T-helper 2 cell treated with Interferon-gamma antibody and Interleukin-4, amounts not matched to agents 100 ng/mL and 5 ng/mL, for 36 hours (primary cell): Measurements from ENCODE around the gene CPLX1. TPM values are rescaled to one million over a fixed set of nuclear protein-coding genes. Genes with fewer than 3 reads are reported as not detected.
"Not testable (repeated sequence)": the region's sequence is repeated elsewhere in the genome, so short reads cannot be mapped to it uniquely, and the experiment has no call there.

ENCODE experiments used
- intact Hi-C: fragments of 100-400 bp; cut with micrococcal nuclease; formaldehyde crosslinking; loops from one replicate; pipeline ENCODE4 v1.15.1; 2023
- total RNA-seq: library from RNA; stranded (reverse); gene quantifications from 2 replicates; pipeline ENCODE4 v1.2.3, GENCODE V29; 2022

CPLX1 gene
- total RNA-seq, 1 donor from 2014 or later: 0.48 TPM

DNA sequence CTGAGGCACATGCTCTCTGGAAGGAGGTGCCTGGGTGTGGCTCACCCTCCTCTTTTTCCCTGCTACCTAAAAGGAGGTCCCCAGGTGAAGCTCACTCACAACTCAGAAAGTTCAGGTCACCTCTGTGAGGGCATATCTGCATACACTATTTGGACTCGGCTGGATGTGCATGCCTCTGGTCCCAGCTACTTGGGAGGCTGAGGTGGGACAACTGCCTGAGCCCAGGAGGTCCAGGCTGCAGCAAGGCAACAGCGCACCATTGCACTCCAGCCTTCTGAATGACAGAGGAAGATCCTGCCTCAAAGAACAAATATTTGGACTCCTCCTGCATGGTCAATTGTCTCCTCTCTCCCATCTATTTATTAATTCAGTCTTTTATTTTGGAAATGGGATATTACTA, 46.4 kb downstream of the CPLX1 start:
- intact Hi-C loops: no loop called here

DNA sequence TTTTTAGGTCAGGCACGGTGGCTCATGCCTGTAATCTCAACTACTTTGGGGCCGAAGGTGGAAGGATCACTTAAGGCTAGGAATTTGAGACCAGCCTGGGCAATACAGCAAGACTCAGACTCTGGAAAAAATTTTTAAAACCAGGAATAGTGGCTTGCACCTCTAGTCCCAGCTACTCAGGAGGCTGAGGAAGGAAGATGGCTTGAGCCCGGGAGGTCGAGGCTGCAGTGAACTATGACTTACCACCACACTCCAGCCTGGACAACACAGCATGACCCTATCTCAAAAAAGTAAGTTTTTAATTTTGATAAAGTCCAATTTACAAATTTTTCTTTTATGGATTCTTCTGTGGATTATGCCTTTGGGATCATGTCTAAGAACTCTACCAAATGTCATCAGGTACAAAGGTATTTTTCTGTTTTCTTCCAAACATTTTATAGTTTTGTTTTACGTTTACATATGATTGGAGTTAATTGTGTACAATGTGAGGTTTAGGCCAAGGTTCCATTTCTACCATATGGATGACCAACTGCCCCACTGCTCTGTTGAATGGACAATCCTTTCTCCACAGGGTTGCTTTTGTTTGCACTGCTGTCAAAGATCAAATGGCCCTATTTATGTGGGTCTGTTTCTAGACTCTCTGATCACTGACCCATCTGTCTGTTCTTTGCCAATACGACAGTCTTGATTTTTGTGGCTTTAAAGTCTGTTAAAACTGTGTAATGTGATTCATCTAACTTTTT, 48.2 kb downstream of the CPLX1 start:
- intact Hi-C loops: no loop called here

DNA sequence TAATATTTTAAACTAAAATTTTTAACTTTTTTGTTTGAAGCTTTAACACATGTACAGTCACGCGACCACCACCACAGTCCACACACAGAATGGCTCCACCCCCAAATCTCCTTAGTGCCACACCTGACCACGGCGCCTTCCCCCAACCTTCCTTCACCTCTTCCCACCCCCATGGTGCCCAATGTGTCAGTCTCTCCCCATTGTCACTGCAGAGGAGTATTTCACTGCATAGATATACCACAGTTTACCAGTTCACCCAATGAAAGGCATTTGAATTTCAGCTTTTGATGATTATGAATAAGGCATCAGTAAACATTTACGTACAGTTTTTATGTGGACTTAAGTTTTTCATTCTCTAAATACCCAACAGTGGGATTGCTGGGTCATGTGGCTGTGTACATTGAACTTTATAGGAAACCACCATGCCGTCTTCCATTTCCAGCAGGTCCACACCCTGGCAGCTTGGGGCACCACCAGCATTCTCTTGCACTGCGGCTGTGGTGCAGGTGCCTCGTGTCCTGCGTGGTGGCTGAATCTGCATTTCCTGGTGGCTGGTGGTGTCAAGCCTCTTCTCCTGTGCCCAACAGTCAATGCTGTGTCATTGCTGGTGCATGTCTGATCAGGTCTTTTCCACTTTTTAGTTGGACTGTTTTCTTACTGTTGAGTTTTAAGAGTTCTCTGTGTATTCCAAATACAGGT, 49.0 kb downstream of the CPLX1 start:
- intact Hi-C loops: no loop called here

DNA sequence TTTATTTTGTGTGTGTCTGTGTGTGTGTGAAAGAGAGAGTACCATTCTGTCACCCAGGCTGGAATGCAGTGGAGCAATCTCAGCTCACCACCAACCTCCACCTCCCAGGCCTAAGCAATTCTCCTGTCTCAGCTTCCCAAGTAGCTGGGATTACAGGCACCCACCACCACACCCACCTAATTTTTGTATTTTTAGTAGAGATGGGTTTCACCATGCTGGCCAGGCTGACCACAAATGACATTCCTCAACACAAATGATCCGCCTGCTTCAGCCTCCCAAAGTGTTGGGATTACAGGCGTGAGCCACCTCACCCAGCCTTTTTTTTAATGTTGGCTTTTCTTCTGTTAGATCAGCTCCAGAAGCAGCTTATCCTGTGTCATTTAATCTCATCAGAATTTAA, 50.4 kb downstream of the CPLX1 start:
- intact Hi-C loops: not testable (repeated sequence)

DNA sequence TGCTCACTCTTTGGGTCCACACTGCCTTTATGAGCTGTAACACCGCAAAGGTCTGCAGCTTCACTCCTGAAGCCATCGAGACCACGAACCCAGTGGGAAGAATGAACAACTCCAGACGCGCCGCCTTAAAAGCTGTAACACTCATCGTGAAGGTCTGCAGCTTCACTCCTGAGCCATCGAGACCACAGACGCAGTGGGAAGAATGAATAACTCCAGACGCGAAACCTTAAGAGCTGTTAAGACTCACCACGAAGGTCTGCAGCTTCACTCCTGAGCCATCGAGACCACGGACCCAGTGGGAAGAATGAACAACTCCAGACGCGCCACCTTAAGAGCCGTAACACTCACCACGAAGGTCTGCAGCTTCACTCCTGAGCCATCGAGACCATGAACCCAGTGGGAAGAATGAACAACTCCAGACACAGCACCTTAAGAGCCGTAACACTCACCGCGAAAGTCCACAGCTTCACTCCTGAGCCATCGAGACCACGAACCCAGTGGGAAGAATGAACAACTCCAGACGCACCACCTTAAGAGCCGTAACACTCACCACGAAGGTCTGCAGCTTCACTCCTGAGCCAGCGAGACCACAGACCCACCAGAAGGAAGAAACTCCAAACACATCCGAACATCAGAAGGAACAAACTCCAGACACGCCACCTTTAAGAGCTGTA, 51.4 kb downstream of the CPLX1 start:
- intact Hi-C loops: not testable (repeated sequence)

DNA sequence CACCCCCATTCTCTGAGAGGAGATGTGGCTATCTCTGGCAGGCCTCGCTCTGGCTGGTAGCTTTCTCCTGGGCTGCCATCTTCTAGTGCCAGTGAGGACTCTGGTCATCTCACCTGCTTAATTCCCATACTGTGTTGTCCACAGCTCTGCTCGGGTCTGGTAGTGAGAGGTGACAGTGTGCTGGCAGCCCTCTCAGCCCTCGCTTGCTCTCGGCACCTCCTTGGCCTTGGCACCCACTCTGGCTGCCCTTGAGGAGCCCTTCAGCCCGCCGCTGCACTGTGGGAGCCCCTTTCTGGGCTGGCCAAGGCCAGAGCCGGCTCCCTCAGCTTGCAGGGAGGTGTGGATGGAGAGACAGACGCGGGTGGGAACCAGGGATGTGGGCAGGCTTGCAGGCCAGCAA, 52.7 kb downstream of the CPLX1 start:
- intact Hi-C loops: no loop called here

DNA sequence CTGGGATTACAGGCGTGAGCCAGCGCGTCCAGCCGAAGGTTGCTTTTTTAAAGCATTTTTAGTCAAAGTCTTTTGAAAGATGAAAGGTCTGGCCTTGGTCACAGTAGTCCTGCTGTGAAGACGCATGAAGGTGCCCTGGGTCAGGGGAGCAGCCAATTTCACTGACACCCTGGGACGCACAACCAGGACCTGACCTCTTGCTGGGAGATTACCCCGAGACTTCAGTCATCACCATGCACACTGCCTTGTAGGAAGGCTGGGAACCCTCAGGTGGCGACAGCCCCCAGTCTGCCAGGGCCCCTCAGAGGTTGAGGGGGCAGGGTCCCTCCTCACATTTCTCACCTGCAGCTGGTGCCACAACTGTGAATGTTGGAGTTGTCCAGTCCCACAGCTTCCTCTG, 53.2 kb downstream of the CPLX1 start:
- intact Hi-C loops: no loop called here

DNA sequence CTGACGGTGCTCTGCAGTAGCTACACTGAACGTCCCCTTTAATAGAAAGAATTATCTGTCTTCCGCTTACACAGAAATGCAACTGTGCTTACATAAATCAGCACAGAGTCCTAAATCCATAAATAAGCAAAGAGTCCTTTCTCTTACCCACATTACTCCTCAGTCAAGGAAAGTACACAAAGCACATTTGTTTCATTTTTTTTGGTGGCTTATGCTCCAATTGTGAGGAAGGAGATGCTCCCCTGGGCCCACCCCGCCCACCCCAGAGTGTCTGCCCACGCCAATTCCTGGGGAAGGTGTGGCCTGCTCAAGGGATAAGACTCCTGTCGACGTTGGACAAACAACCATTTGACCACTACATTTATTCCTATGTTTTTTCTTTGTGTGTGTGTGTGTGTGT, 53.8 kb downstream of the CPLX1 start:
- intact Hi-C loops: no loop called here

DNA sequence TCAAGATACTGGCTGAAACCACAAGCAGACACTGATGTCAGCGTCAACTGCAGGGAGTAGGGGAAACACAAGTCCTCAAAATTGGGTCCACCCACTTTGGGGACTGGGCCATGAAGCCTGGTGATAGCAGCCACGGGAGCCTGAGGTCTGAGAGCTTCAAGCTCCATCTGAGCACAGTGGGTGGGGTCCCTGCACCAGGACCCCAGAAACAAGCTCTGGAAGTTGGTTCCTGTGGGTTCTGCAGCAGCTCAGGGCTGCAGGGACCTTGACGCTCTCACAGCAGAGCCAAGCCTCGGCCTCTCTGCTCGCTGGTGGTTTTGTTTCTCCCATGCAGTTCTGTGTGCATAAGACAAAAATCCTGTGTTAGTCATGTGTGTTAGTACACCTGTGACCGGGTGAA, 54.5 kb downstream of the CPLX1 start:
- intact Hi-C loops: no loop called here

DNA sequence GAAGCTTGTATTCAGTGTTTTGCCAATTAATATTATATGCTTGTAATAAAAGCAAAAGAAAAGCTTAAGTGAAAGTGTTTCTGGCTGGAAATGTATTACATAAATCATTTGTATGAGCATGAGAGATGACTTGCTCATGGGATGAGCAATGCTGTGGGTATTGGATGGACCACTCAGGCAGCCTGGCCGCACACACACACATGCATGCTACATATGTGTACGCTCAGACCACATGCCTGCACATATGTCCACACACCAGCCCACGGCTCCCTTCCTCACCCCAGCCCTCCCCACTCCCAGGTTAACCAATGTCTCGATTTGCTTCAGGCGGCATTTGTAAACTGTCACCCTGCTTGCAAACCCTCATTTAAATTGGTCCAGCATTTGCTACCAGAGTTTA, 55.9 kb downstream of the CPLX1 start:
- intact Hi-C loops: no loop called here

DNA sequence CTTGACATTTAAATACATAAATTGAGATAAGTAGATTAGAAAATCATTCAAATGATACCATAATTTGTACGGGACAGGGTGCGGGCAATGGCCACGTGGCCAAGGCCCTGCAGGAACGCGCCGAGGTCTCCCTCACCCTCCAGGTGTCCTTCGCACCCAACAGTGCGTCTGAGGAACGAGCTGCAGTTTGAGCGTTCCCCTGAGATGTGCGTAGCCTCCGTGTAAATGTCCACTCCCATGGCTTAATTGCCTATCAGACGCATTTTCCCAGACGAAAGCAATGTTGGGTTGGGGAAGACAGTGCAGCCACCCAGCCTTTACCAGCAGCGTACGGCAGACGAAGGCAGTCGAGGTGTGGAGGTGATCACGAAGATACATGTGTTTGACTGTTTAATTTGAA, 56.4 kb downstream of the CPLX1 start:
- intact Hi-C loops: no loop called here

DNA sequence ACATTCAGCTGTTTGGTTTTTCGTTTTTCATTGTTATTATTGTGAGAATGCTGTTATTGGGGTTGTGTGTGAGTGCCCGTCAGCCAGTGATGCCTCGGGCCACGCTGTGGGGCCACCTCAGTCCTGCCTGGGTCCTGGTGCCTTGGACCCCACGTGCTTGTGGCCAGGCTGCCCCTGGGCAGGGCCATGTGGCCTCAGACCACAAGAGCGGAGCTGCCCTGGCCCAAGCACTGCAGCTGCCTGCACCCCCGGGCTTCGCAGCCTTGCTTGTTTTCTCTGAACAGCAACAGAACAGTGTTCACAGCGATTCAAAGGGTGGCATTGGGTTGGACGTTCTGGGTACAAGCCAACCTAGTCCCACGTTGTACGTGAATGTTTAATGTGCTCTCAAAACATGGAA, 56.9 kb downstream of the CPLX1 start:
- intact Hi-C loops: no loop called here

DNA sequence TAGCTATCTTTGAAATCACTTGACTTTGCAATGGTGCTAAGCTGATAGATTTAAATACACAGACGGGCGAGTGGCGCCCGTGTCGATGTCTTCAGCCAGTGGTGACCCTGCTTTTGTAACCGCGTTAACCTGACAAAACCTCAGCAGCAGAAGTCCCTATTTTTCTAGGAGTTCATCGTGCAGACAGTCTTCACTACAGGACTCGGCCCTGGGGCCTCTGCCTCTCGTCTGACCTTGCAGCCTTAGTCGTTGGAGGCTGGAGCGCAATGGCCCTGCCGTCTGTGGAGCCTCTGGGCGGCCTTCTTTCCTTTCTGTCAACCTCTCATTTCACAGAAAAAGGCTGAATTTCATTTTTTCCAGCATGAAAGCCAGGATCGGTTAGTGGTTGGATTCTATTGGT, 57.9 kb downstream of the CPLX1 start:
- intact Hi-C loops: no loop called here

DNA sequence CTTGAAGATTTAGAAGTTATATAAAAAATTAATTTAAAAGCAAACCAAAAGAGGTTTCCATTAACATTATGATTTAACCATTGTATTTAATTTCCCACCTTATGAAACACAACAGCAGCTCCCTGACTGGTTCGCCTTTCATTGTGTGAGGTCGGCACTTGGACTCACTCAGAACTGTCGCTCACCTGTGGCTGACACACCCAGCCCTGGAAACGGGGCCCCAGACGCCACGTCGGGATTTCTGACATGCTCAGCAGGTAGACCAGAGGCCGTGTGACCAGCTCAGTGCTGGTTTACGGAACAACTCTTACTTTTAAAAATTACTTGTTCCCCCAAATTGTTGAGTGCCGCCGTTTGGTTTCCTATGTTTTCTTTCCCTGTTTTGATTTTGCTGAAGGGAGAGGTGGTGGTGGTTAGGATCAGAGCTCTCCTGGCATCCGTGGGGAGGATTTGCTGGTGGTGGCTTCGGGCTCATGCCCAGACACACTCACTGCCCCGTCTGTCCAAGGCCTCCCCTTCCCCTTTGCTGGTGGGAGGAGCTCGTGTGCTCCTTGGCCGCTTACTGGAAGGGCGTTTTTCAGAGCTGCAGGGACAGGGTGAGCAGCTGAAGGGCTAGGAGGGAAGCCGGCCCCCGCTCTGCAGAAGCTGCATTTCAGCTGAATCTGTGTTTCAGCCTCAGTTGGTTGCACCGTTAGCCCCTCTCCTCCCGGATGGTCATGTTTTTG, 59.2 kb downstream of the CPLX1 start:
- intact Hi-C loops: no loop called here

DNA sequence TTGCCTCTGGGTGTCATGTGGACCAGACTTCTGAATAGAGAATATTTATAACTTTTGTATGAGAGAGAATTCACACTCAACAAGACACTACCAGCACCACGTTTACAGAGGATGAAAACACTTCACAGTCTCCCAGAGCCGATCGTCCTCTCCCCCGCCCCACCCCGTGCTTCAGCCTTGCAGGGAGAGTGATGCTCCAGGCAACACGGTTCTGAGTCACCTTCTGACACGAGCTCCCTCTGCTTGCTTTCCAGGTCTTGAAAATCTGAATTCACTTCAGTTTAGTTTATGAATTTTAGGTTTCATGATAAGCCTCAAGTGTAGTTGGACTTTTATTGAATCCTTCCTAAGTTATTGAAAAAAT, 59.8 kb downstream of the CPLX1 start:
- intact Hi-C loops: no loop called here

DNA sequence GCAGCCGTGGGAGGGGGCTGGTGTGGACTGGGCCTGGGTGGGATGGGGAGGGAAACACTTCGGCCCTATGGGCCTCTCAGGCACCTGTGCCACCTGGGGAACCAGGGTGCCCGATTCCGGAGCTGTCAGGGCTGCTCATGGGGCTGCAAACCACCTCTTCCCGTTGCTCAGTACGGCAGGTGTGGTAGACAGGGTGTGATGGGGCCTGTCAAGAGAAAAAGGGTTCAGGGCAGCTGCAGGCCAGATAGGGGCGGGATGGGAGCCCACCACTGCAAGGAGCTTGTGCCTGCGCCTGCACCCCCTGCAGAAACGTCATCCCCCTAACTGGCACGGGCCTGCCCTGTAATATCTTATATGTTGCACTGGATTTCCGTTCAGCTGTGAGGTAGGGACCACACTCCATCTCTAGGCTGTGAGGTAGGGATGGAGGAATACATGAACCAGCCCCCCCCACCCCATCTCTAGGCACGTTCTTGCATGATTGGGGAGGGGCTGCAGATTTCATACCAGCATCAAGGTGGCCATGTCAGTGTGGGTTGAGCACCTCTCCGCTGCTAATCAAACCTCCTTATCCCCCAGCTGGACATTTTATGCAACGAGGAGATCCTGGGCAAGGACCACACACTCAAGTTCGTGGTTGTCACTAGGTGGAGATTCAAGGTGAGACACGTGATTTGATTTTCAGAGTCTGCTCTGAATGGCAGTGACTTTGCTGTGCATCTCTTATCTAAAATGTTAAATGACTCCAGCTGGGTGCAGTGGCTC, 61.3 kb downstream of the CPLX1 start:
- intact Hi-C loops: no loop called here

DNA sequence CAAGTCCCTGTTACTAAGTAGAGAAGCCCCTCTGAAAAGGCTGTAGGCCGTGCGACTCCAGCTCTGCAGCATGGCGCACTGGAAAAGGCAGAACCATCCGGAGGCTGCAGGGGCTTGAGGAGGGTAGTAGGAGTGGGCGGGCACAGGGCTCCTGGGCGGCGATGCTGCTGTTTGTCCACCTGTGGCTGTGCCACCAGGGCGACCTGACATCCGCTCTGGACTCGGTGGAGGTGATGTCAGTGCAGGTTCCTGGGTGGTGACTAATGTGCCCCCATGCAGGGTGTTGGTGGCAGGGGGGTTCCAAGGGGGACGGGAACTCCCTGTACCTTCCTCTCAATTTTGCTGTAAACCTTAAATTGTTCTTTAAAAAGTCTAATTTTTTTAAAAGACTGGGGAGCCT, 62.0 kb downstream of the CPLX1 start:
- intact Hi-C loops: no loop called here

DNA sequence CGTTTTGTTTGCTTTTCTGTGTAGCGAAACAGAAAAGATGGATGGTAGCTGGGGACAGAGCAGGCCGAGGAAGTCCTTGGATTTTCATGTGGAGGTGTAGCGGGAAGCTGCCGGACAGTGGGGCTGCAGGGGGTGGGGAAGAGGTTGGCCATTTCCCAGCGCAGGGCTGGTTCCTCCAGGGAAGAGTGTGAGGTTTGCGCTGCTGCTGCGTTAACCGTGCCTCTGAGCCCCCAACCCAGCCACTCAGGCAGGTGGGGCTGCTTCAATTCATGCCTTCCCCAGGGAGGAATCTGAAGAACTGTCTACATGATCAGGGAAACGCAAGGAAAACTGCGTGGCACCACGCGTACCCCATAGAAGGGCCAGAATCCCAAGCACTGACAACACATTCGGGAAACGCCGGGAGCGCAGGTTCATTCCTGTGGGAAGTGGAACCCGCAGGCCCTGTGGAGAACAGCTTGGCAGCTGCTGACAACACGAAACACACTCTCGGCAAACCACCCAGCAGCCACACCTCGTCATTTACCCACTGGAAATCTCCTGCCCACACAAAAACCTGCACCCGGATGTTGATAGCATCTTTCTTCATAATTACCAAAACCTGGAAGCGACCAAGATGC, 62.6 kb downstream of the CPLX1 start:
- intact Hi-C loops: no loop called here

DNA sequence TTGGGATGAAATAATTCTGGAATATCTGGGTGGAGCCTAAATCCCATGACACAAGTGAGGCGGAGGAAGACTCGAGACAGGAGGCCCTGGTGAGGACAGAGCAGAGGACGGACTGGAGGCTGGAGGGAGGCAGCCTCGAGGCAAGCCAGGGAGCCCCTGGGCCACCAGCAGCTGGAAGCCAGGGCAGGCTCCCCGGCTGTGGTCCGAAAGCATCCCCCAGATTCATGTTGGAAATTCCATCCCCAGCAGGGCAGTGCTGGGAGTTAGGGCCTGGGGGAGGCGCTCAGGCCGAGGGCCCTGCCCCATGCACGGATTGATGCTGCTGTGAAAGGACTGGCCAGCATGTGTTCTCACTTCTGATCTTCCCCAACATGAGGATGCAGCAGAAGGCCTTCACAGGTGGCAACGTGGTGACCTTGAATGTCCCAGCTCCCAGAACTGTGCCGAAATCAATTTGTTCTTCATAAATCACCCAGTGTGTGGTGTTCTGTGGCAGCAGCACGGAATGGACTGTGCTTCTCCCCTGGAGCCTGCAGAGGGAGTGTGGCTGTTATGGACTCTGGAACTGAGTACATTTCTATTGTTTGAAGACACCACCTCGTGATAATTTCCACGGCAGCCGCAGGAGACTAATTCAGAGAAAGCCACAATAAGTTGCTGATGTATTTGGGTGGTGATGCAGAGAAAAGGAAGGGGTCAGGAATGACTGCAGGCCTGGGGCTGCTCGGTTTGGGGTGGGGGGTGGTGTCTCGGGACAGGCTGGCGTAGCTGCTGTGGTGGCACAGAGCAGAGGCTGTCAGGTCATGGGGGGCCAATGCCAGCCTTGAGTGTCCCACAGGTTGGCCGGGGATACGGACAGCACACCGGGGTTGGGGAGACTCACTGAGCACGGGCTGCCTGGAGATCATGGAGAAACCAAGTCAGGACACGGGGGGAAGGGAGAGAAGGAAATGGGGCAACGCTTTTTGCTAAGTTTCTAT, 63.4 kb downstream of the CPLX1 start:
- intact Hi-C loops: no loop called here

DNA sequence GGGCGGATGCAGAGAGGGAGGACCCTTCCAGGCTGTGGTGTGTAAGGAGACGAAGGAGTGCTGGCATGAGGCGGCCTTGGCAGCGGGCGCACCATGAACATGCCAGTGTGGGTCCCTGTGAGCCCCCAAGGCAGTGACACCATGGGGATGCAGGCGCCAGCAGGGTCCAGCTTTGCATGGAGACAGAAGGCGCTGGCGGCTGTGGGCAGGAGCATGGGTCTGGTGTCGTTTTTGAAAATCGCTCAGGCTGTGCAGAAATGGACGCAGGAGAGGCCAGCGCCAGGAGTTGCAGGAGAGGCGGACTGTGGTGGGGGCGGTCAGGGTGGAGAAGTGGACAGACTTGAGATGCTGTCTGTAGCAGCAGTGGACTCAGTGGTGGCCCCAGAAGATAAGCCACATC, 64.2 kb downstream of the CPLX1 start:
- intact Hi-C loops: no loop called here
